ENCODE results near the gene RAB24. TPM values are rescaled to one million over a fixed set of nuclear protein-coding genes. Genes with fewer than 3 reads are reported as not detected.

RAB24 gene
- polyA plus RNA-seq, 1 donor from 2014 or later = 79.0 TPM

DNA sequence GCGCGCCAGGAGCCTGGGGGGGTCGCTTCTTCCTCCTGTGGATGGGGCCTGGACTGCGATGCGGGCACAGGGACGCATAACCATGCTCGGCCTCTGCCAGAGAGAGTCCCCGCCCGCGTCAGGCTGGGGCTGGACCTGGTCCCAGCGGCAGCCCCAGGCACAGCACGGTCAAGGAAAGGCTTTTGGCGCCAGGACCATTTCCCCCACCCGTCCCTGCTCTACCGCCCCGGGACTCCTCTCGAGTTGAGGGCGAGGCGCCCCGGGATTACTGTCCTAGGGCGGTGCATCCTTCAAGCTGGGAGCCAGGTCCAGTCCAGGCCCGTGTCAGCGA lies 7.8 kb upstream of the RAB24 start:
- TF ChIP-seq MXI1 (conservative IDR thresholded peaks at IDR 0.05; ENCODE audit: poor library complexity, severe bottlenecking) (no peak), EZH2 (IDR thresholded peaks at IDR 0.05; ENCODE audit: borderline replicate concordance, insufficient read depth, low read length, poor library complexity, severe bottlenecking) (no peak), REST (IDR thresholded peaks at IDR 0.05; ENCODE audit: borderline replicate concordance) (no peak), TAF1 (IDR thresholded peaks at IDR 0.05; ENCODE audit: low read depth) (no peak), CTCF (IDR thresholded peaks at IDR 0.05; ENCODE audit: poor library complexity, severe bottlenecking) (no peak), EP300 (conservative IDR thresholded peaks at IDR 0.05; ENCODE audit: poor library complexity, severe bottlenecking) (no peak), SMC3 (conservative IDR thresholded peaks at IDR 0.05; ENCODE audit: poor library complexity) (no peak), POLR2AphosphoS5 (IDR thresholded peaks at IDR 0.05) (no peak), RAD21 (conservative IDR thresholded peaks at IDR 0.05) (no peak)
- Histone ChIP-seq H3K4me2 (ENCODE audit: low read length) (peak overlapping the region; percentile 96), H3K79me2 (replicated peaks; ENCODE audit: insufficient read depth, low read length) (no peaks in the 10 kb centered on the region), H3K27ac (ENCODE audit: low read length) (no peak overlapping the region), H4K20me1 (ENCODE audit: insufficient read depth) (no peaks in the 10 kb centered on the region), H3F3A (ENCODE audit: insufficient read depth, low read length, poor library complexity, severe bottlenecking) (no peaks in the 10 kb centered on the region), H3K9me2 (ENCODE audit: insufficient read depth, low read length) (no peaks in the 10 kb centered on the region), H2AFZ (ENCODE audit: low read depth, low read length) (no peak overlapping the region), H3K27me3 (ENCODE audit: insufficient read depth, low read depth, low read length) (no peaks in the 10 kb centered on the region), H3K4me3 (ENCODE audit: low read length) (peak overlapping the region; percentile 93), H3K36me3 (ENCODE audit: insufficient read depth, low read length) (no peaks in the 10 kb centered on the region), H3K9ac (ENCODE audit: low read length) (peak overlapping the region; percentile 22), H3K9me3 (ENCODE audit: low read length) (no peaks in the 10 kb centered on the region)

- H3K27ac ChIP-seq (ENCODE audit: low read length) = no peak overlapping the region
- no peaks in the 10 kb centered on the region for H3K9me3 ChIP-seq (ENCODE audit: low read length)
- peak overlapping the region; percentile 93 for H3K4me3 ChIP-seq (ENCODE audit: low read length)
- H3K36me3 ChIP-seq (ENCODE audit: insufficient read depth, low read length) = no peaks in the 10 kb centered on the region
- no peaks in the 10 kb centered on the region for H3K9me2 ChIP-seq (ENCODE audit: insufficient read depth, low read length)
- no peaks in the 10 kb centered on the region for H3K79me2 ChIP-seq (replicated peaks; ENCODE audit: insufficient read depth, low read length)
- H3K9ac ChIP-seq (ENCODE audit: low read length) = no peak overlapping the region
- no peaks in the 10 kb centered on the region for H4K20me1 ChIP-seq (ENCODE audit: insufficient read depth)
- H3F3A ChIP-seq (ENCODE audit: insufficient read depth, low read length, poor library complexity, severe bottlenecking) = no peaks in the 10 kb centered on the region
- no peak overlapping the region for H2AFZ ChIP-seq (ENCODE audit: low read depth, low read length)
- no peak for TF ChIP-seq CTCF (IDR thresholded peaks at IDR 0.05; ENCODE audit: poor library complexity, severe bottlenecking)
- TF ChIP-seq RAD21 (conservative IDR thresholded peaks at IDR 0.05) = no peak
- no peak for TF ChIP-seq SMC3 (conservative IDR thresholded peaks at IDR 0.05; ENCODE audit: poor library complexity)
- no peak for TF ChIP-seq MXI1 (conservative IDR thresholded peaks at IDR 0.05; ENCODE audit: poor library complexity, severe bottlenecking)
- no peak for TF ChIP-seq POLR2AphosphoS5 (IDR thresholded peaks at IDR 0.05)
- no peak for TF ChIP-seq EZH2 (IDR thresholded peaks at IDR 0.05; ENCODE audit: borderline replicate concordance, insufficient read depth, low read length, poor library complexity, severe bottlenecking)
- no peak for TF ChIP-seq REST (IDR thresholded peaks at IDR 0.05; ENCODE audit: borderline replicate concordance)
- no peak for TF ChIP-seq TAF1 (IDR thresholded peaks at IDR 0.05; ENCODE audit: low read depth)
- TF ChIP-seq EP300 (conservative IDR thresholded peaks at IDR 0.05; ENCODE audit: poor library complexity, severe bottlenecking) = no peak
- no peak overlapping the region for H3K4me2 ChIP-seq (ENCODE audit: low read length)
- no peaks in the 10 kb centered on the region for H3K27me3 ChIP-seq (ENCODE audit: insufficient read depth, low read depth, low read length)
These were observed 7.4 kb upstream of the RAB24 start for GRCh38 chr5:177310757-177311391.

Data from neural cell (in vitro differentiated cells).